GM12878 (cell line): ENCODE measurements around the gene ENTPD3. TPM values are rescaled to one million over a fixed set of nuclear protein-coding genes. Genes with fewer than 3 reads are reported as not detected.

Source experiments
- polyA plus RNA-seq, 11 experiments: library from polyadenylated mRNA; depleted of rRNA in 4 of 11; unstranded in 6 of 11; stranded (reverse) in 5 of 11; fragments of >200 nt; fragmentation: Nextera tagmentation in 4 of 11; fragmentation: Illumina TruSeq in 1 of 11; extraction: Ambion mirVana in 4 of 11; extraction: Trizol in 1 of 11; gene quantifications; 1 replicate in 1 of 11; 2 replicates in 10 of 11; pipeline versions ENCODE4 v1.2.1 to v1.2.3, GENCODE V29; 2011 to 2016; ENCODE audit warnings: inconsistent platforms in 2 of 11, missing spikeins in 2 of 11, low read depth in 1 of 11
- total RNA-seq, 4 experiments: library from RNA; depleted of rRNA in 3 of 4; stranded (reverse); fragments of >200 nt in 3 of 4; fragmentation: Illumina TruSeq in 1 of 4; extraction: Trizol in 1 of 4; gene quantifications; 2 replicates each; pipeline versions ENCODE4 v1.2.1 to v1.2.3, GENCODE V29; 2013 to 2021

The ENTPD3 gene
- total and polyA plus RNA-seq, 10 of the 15 experiments (the other 5 are each of a cell fraction or from before 2014, with no cell fraction given): 0.03 TPM; not detected in 9

Other genes with a start within 250 kb of the ENTPD3 start
- gene EIF1B, start 77.5 kb upstream of the ENTPD3 start, total RNA-seq (2014; rRNA removed): 15.4 and 18.4 TPM in 2 replicates
- 35.7 and 36.2 TPM in 2 replicates for gene EIF1B, start 77.5 kb upstream of the ENTPD3 start, total RNA-seq (2014; rRNA removed; fragmentation: Illumina TruSeq; extraction: Trizol)
- 35.7 and 38.9 TPM in 2 replicates for gene EIF1B, start 77.5 kb upstream of the ENTPD3 start, total RNA-seq (2021)
- gene EIF1B, start 77.5 kb upstream of the ENTPD3 start, polyA plus RNA-seq (2011; rRNA removed): 28.8 and 34.8 TPM in 2 replicates
- 50.0 and 50.2 TPM in 2 replicates for gene EIF1B, start 77.5 kb upstream of the ENTPD3 start, polyA plus RNA-seq (2014; fragmentation: Illumina TruSeq; extraction: Trizol)
- 10 to 100 TPM; 69.3 to 75.6 TPM for gene EIF1B, start 77.5 kb upstream of the ENTPD3 start, polyA plus RNA-seq (2014; fragmentation: Nextera tagmentation; extraction: Ambion mirVana)
- gene EIF1B, start 77.5 kb upstream of the ENTPD3 start, polyA plus RNA-seq (2014; rRNA removed): 31.4 and 32.4 TPM in 2 replicates
- gene EIF1B, start 77.5 kb upstream of the ENTPD3 start, polyA plus RNA-seq (2016; fragmentation: Nextera tagmentation; extraction: Ambion mirVana): 10 to 100 TPM; 69.4 to 72.5 TPM
- 586 and 696 TPM in 2 replicates for gene RPL14, start 70.2 kb downstream of the ENTPD3 start, total RNA-seq (2014; rRNA removed)
- 1,267 and 1,271 TPM in 2 replicates for gene RPL14, start 70.2 kb downstream of the ENTPD3 start, total RNA-seq (2014; rRNA removed; fragmentation: Illumina TruSeq; extraction: Trizol)
- 3,008 and 3,127 TPM in 2 replicates for gene RPL14, start 70.2 kb downstream of the ENTPD3 start, total RNA-seq (2021)
- 530 and 533 TPM in 2 replicates for gene RPL14, start 70.2 kb downstream of the ENTPD3 start, polyA plus RNA-seq (2011; rRNA removed)
- 1,545 and 1,707 TPM in 2 replicates for gene RPL14, start 70.2 kb downstream of the ENTPD3 start, polyA plus RNA-seq (2014; fragmentation: Illumina TruSeq; extraction: Trizol)
- 1,000 to 10,000 TPM; 1,643 to 2,149 TPM for gene RPL14, start 70.2 kb downstream of the ENTPD3 start, polyA plus RNA-seq (2014; fragmentation: Nextera tagmentation; extraction: Ambion mirVana)
- 927 and 1,005 TPM in 2 replicates for gene RPL14, start 70.2 kb downstream of the ENTPD3 start, polyA plus RNA-seq (2014; rRNA removed)
- 100 to 1,000 TPM; 806 to 849 TPM for gene RPL14, start 70.2 kb downstream of the ENTPD3 start, polyA plus RNA-seq (2016; fragmentation: Nextera tagmentation; extraction: Ambion mirVana)
- 3.7 and 4.2 TPM in 2 replicates for gene ZNF619, start 89.9 kb downstream of the ENTPD3 start, total RNA-seq (2014; rRNA removed)
- 3.8 and 4.1 TPM in 2 replicates for gene ZNF619, start 89.9 kb downstream of the ENTPD3 start, total RNA-seq (2014; rRNA removed; fragmentation: Illumina TruSeq; extraction: Trizol)
- gene ZNF619, start 89.9 kb downstream of the ENTPD3 start, total RNA-seq (2021): 5.9 and 7.5 TPM in 2 replicates
- 5.3 and 5.4 TPM in 2 replicates for gene ZNF619, start 89.9 kb downstream of the ENTPD3 start, polyA plus RNA-seq (2011; rRNA removed)
- gene ZNF619, start 89.9 kb downstream of the ENTPD3 start, polyA plus RNA-seq (2014; fragmentation: Illumina TruSeq; extraction: Trizol): 3.9 and 4.8 TPM in 2 replicates
- gene ZNF619, start 89.9 kb downstream of the ENTPD3 start, polyA plus RNA-seq (2014; fragmentation: Nextera tagmentation; extraction: Ambion mirVana): under 1 TPM; 0.42 to 0.89 TPM
- 3.7 TPM in 2 replicates for gene ZNF619, start 89.9 kb downstream of the ENTPD3 start, polyA plus RNA-seq (2014; rRNA removed)
- gene ZNF619, start 89.9 kb downstream of the ENTPD3 start, polyA plus RNA-seq (2016; fragmentation: Nextera tagmentation; extraction: Ambion mirVana): 1 to 10 TPM; 2.6 to 2.7 TPM
- gene ZNF620, start 118.9 kb downstream of the ENTPD3 start, total RNA-seq (2014; rRNA removed): 1.7 and 2.6 TPM in 2 replicates
- 4.3 TPM in 2 replicates for gene ZNF620, start 118.9 kb downstream of the ENTPD3 start, total RNA-seq (2014; rRNA removed; fragmentation: Illumina TruSeq; extraction: Trizol)
- gene ZNF620, start 118.9 kb downstream of the ENTPD3 start, total RNA-seq (2021): 2.9 and 3.4 TPM in 2 replicates
- 1.3 and 1.7 TPM in 2 replicates for gene ZNF620, start 118.9 kb downstream of the ENTPD3 start, polyA plus RNA-seq (2011; rRNA removed)
- gene ZNF620, start 118.9 kb downstream of the ENTPD3 start, polyA plus RNA-seq (2014; fragmentation: Illumina TruSeq; extraction: Trizol): 2.1 and 3.5 TPM in 2 replicates
- gene ZNF620, start 118.9 kb downstream of the ENTPD3 start, polyA plus RNA-seq (2014; fragmentation: Nextera tagmentation; extraction: Ambion mirVana): 1 to 10 TPM; 1.3 to 1.7 TPM
- gene ZNF620, start 118.9 kb downstream of the ENTPD3 start, polyA plus RNA-seq (2014; rRNA removed): 2.4 and 3.2 TPM in 2 replicates
- gene ZNF620, start 118.9 kb downstream of the ENTPD3 start, polyA plus RNA-seq (2016; fragmentation: Nextera tagmentation; extraction: Ambion mirVana): 1 to 10 TPM; 2.4 to 3.8 TPM
- gene ZNF621, start 137.8 kb downstream of the ENTPD3 start, total RNA-seq (2014; rRNA removed): 11.4 and 12.1 TPM in 2 replicates
- gene ZNF621, start 137.8 kb downstream of the ENTPD3 start, total RNA-seq (2014; rRNA removed; fragmentation: Illumina TruSeq; extraction: Trizol): 12.4 and 12.8 TPM in 2 replicates
- gene ZNF621, start 137.8 kb downstream of the ENTPD3 start, total RNA-seq (2021): 14.2 and 16.4 TPM in 2 replicates
- 26.3 and 31.5 TPM in 2 replicates for gene ZNF621, start 137.8 kb downstream of the ENTPD3 start, polyA plus RNA-seq (2011; rRNA removed)
- gene ZNF621, start 137.8 kb downstream of the ENTPD3 start, polyA plus RNA-seq (2014; fragmentation: Illumina TruSeq; extraction: Trizol): 18.7 and 26.2 TPM in 2 replicates
- gene ZNF621, start 137.8 kb downstream of the ENTPD3 start, polyA plus RNA-seq (2014; fragmentation: Nextera tagmentation; extraction: Ambion mirVana): 1 to 10 TPM; 2.9 to 4.3 TPM
- gene ZNF621, start 137.8 kb downstream of the ENTPD3 start, polyA plus RNA-seq (2014; rRNA removed): 11.2 and 13.4 TPM in 2 replicates
- gene ZNF621, start 137.8 kb downstream of the ENTPD3 start, polyA plus RNA-seq (2016; fragmentation: Nextera tagmentation; extraction: Ambion mirVana): 1 to 10 TPM; 5.8 to 7.8 TPM